Fibroblast of upper back skin (primary cell): ENCODE measurements around the gene GLG1.
"Not testable (repeated sequence)": the region's sequence is repeated elsewhere in the genome, so short reads cannot be mapped to it uniquely, and the experiment has no call there.

ENCODE experiments used
- DNase-seq: peaks from one replicate; pipeline ENCODE4 v3.0.0-alpha.2; 2013

The GLG1 gene

DNA sequence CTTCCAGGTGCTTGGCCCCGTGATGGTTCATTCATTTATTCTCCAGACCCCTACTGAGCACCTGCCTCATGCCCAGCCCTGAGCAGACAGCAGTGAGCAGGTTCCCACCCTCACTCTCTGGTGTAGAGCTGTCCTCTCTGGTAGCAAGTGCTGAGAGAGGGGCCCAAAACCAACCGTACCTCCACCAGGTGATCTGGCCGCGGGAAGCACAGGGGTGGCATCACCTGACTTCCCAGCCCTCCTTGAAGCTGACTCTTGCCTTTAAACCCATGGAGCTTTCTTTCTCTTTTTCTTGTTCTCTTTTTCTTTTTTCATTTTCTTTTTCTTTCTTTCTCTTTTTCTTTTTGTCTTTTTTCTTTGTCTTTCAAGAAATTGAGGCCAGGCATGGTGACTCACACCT is 206.7 kb downstream of the GLG1 start:
- not testable (repeated sequence) for DNase-seq

DNA sequence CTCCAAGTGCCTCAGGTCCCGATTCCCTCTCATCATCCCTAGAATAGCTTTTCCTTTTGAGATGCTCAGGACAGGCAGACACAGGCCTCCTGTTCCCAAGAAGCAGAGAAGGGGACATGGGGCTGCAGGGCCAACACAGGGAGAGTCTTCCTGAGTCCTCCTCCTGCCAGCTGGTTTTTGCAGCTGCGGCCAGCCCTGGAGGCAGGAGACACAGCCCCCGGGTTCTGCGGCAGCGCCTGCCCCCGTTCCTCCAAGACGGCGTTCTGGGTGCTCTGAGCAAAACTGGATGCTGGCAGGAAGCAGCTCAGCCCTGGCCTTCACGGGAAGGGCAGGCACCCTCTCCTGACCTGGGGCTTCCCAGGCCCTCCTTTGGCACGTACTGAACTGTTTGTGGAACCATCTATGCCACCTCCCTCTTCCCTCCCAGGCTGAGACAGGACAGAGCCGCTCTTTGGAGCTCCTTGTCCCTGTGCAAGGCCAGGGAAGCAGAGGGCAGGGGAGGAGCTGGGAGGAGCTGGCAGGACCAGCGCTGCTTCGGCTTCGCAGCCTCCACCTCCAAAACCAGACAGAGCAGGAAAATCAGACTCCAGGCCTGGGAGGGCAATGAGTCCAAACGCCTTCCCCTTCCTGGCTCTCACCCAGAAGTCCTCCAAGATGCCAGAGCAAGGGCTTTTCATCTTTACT is 208.6 kb downstream of the GLG1 start:
- not testable (repeated sequence) for DNase-seq
